ENCODE results near the gene AP5Z1.

GRCh38 chr7:4748231-4748681 is 27.2 kb upstream of the AP5Z1 start:
- TF ChIP-seq, protein P1, sequence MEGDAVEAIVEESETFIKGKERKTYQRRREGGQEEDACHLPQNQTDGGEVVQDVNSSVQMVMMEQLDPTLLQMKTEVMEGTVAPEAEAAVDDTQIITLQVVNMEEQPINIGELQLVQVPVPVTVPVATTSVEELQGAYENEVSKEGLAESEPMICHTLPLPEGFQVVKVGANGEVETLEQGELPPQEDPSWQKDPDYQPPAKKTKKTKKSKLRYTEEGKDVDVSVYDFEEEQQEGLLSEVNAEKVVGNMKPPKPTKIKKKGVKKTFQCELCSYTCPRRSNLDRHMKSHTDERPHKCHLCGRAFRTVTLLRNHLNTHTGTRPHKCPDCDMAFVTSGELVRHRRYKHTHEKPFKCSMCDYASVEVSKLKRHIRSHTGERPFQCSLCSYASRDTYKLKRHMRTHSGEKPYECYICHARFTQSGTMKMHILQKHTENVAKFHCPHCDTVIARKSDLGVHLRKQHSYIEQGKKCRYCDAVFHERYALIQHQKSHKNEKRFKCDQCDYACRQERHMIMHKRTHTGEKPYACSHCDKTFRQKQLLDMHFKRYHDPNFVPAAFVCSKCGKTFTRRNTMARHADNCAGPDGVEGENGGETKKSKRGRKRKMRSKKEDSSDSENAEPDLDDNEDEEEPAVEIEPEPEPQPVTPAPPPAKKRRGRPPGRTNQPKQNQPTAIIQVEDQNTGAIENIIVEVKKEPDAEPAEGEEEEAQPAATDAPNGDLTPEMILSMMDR (conservative IDR thresholded peaks at IDR 0.05), result no peak
- no peak for TF ChIP-seq EZH2 (IDR thresholded peaks at IDR 0.05; ENCODE audit: low read depth)

Data from PC-9 (cell line).